SKM-1 treated with dmso at 0.1 percent for 144 hours (cell line): ENCODE data around the gene NHLRC4.

Experiments used
- DNase-seq: peaks from one replicate; lab custom pipeline; 2025; ENCODE audit not compliant: unreplicated experiment; lab: John Stamatoyannopoulos, UW

NHLRC4 gene

GRCh38 chr16:566475-567372 lies at the start of gene NHLRC4:
Gene NHLRC4, plus strand, starts transcription at chr16:567005. Its CDS starts 1,043 bp downstream, at chr16:568048.
- DNase-seq: peak; percentile 32

GRCh38 chr16:518858-519257 lies 47.9 kb upstream of the NHLRC4 start:
- DNase-seq: no peak

- DNase-seq: no peak
These were observed 47.4 kb upstream of the NHLRC4 start for GRCh38 chr16:519425-519824.

GRCh38 chr16:519841-520687 lies 46.7 kb upstream of the NHLRC4 start:
- no peak for DNase-seq

GRCh38 chr16:520847-521246 lies 46.0 kb upstream of the NHLRC4 start:
- DNase-seq: no peak

- DNase-seq: no peak
These were observed 45.2 kb upstream of the NHLRC4 start for GRCh38 chr16:521381-522210.

- no peak for DNase-seq
These were observed 44.3 kb upstream of the NHLRC4 start for GRCh38 chr16:522320-523096.

- DNase-seq: no peak
These were observed 43.6 kb upstream of the NHLRC4 start for GRCh38 chr16:523097-523741.

- no peak for DNase-seq
These were observed 42.3 kb upstream of the NHLRC4 start for GRCh38 chr16:524274-525040.

GRCh38 chr16:525123-525519 lies 41.7 kb upstream of the NHLRC4 start:
- DNase-seq: no peak

- DNase-seq: no peak
These were observed 41.2 kb upstream of the NHLRC4 start for GRCh38 chr16:525520-526180.

GRCh38 chr16:526181-527014 lies 40.4 kb upstream of the NHLRC4 start:
- no peak for DNase-seq

GRCh38 chr16:527015-527903 lies 39.5 kb upstream of the NHLRC4 start, which contains the start of gene CAPN15:
Gene CAPN15, plus strand, starts transcription at chr16:527712. Its CDS starts 19,127 bp downstream, at chr16:546839.
- DNase-seq: peak; percentile 79

GRCh38 chr16:528111-529011 lies 38.4 kb upstream of the NHLRC4 start:
- DNase-seq: peak; percentile 17

GRCh38 chr16:529012-529575 lies 37.7 kb upstream of the NHLRC4 start:
- DNase-seq: no peak
